ENCODE measurements around the gene SLC12A3. TPM values are rescaled to one million over a fixed set of nuclear protein-coding genes. Genes with fewer than 3 reads are reported as not detected.

Gene SLC12A3
- total and polyA plus RNA-seq, 2 donors (not counting 1 experiment from before 2014, with no cell fraction given), result not detected

- no peaks in the 10 kb centered on the region for H3K4me1 ChIP-seq (ENCODE audit: control insufficient read depth, extremely low read depth, insufficient read depth, low read length)
- no peaks in the 10 kb centered on the region for H3K36me3 ChIP-seq (ENCODE audit: control insufficient read depth, insufficient read depth, low read length)
- H2AFZ ChIP-seq (ENCODE audit: low read length), result no peak overlapping the region
- no peaks in the 10 kb centered on the region for H3K27me3 ChIP-seq (ENCODE audit: control insufficient read depth, insufficient read depth, low read length)
- H3K9ac ChIP-seq (ENCODE audit: insufficient read depth, low read length), result no peak overlapping the region
- H3K9me3 ChIP-seq (ENCODE audit: control insufficient read depth, insufficient read depth, low read depth, low read length), result no peaks in the 10 kb centered on the region
- DNase-seq (ENCODE audit: low read depth in 2 of 2), result no peak
- no peak overlapping the region for H3K4me3 ChIP-seq (replicated peaks in 1 of 4; ENCODE audit: control extremely low read depth in 1 of 4, insufficient read depth in 1 of 4, low read depth in 3 of 4, low read length in 4 of 4)
- no peak for TF ChIP-seq CTCF (conservative IDR thresholded peaks at IDR 0.05 in 1 of 2, IDR thresholded peaks at IDR 0.05 in 1 of 2; ENCODE audit: low read depth in 1 of 2, low read length in 2 of 2)
- no peak for TF ChIP-seq EZH2 (IDR thresholded peaks at IDR 0.05; ENCODE audit: low read length, missing control alignments)
- H3K27ac ChIP-seq (ENCODE audit: insufficient read depth, low read length), result no peak overlapping the region
- H3K4me2 ChIP-seq (ENCODE audit: extremely low read depth, insufficient read depth, low read length), result no peak overlapping the region
- H4K20me1 ChIP-seq (ENCODE audit: control insufficient read depth, extremely low read depth, insufficient read depth, low read length), result no peaks in the 10 kb centered on the region
- no peaks in the 10 kb centered on the region for H3K79me2 ChIP-seq (ENCODE audit: control insufficient read depth, insufficient read depth, low read length)
Observed at GRCh38 chr16:56880176-56880575, 15.2 kb downstream of the SLC12A3 start.

GRCh38 chr16:56880685-56881084, 15.7 kb downstream of the SLC12A3 start:
- no peak overlapping the region for H3K9ac ChIP-seq (ENCODE audit: insufficient read depth, low read length)
- H3K36me3 ChIP-seq (ENCODE audit: control insufficient read depth, insufficient read depth, low read length), result no peaks in the 10 kb centered on the region
- DNase-seq (ENCODE audit: low read depth in 2 of 2), result no peak
- H3K27me3 ChIP-seq (ENCODE audit: control insufficient read depth, insufficient read depth, low read length), result no peaks in the 10 kb centered on the region
- no peak overlapping the region for H2AFZ ChIP-seq (ENCODE audit: low read length)
- H3K79me2 ChIP-seq (ENCODE audit: control insufficient read depth, insufficient read depth, low read length), result no peaks in the 10 kb centered on the region
- TF ChIP-seq EZH2 (IDR thresholded peaks at IDR 0.05; ENCODE audit: low read length, missing control alignments) (no peak), CTCF (conservative IDR thresholded peaks at IDR 0.05 in 1 of 2, IDR thresholded peaks at IDR 0.05 in 1 of 2; ENCODE audit: low read depth in 1 of 2, low read length in 2 of 2) (no peak)
- no peak overlapping the region for H3K27ac ChIP-seq (ENCODE audit: insufficient read depth, low read length)
- H3K4me3 ChIP-seq (replicated peaks in 1 of 4; ENCODE audit: control extremely low read depth in 1 of 4, insufficient read depth in 1 of 4, low read depth in 3 of 4, low read length in 4 of 4), result no peak overlapping the region
- no peaks in the 10 kb centered on the region for H3K4me1 ChIP-seq (ENCODE audit: control insufficient read depth, extremely low read depth, insufficient read depth, low read length)
- H3K4me2 ChIP-seq (ENCODE audit: extremely low read depth, insufficient read depth, low read length), result no peak overlapping the region
- H4K20me1 ChIP-seq (ENCODE audit: control insufficient read depth, extremely low read depth, insufficient read depth, low read length), result no peaks in the 10 kb centered on the region
- no peaks in the 10 kb centered on the region for H3K9me3 ChIP-seq (ENCODE audit: control insufficient read depth, insufficient read depth, low read depth, low read length)

- Histone ChIP-seq H3K27me3 (ENCODE audit: control insufficient read depth, insufficient read depth, low read length) (no peaks in the 10 kb centered on the region), H3K36me3 (ENCODE audit: control insufficient read depth, insufficient read depth, low read length) (no peaks in the 10 kb centered on the region), H3K9me3 (ENCODE audit: control insufficient read depth, insufficient read depth, low read depth, low read length) (no peaks in the 10 kb centered on the region), H3K9ac (ENCODE audit: insufficient read depth, low read length) (no peak overlapping the region), H3K4me1 (ENCODE audit: control insufficient read depth, extremely low read depth, insufficient read depth, low read length) (no peaks in the 10 kb centered on the region), H2AFZ (ENCODE audit: low read length) (no peak overlapping the region), H4K20me1 (ENCODE audit: control insufficient read depth, extremely low read depth, insufficient read depth, low read length) (no peaks in the 10 kb centered on the region), H3K27ac (ENCODE audit: insufficient read depth, low read length) (no peak overlapping the region), H3K79me2 (ENCODE audit: control insufficient read depth, insufficient read depth, low read length) (no peaks in the 10 kb centered on the region), H3K4me2 (ENCODE audit: extremely low read depth, insufficient read depth, low read length) (no peak overlapping the region), H3K4me3 (replicated peaks in 1 of 4; ENCODE audit: control extremely low read depth in 1 of 4, insufficient read depth in 1 of 4, low read depth in 3 of 4, low read length in 4 of 4) (no peak overlapping the region)
- TF ChIP-seq CTCF (conservative IDR thresholded peaks at IDR 0.05 in 1 of 2, IDR thresholded peaks at IDR 0.05 in 1 of 2; ENCODE audit: low read depth in 1 of 2, low read length in 2 of 2) (no peak), EZH2 (IDR thresholded peaks at IDR 0.05; ENCODE audit: low read length, missing control alignments) (no peak)
- no peak for DNase-seq (ENCODE audit: low read depth in 2 of 2)
Observed at GRCh38 chr16:56882077-56882800, 17.2 kb downstream of the SLC12A3 start.

Measured in fibroblast of lung (primary cell).